NCI-H1105 treated with DMSO at 0.1 percent for 48 hours (cell line): ENCODE data around the gene GSTT4.
"Not testable (repeated sequence)": the region's sequence is repeated elsewhere in the genome, so short reads cannot be mapped to it uniquely, and the experiment has no call there.

Source experiments
- DNase-seq: peaks from one replicate; lab custom pipeline; 2025; lab: John Stamatoyannopoulos, UW

GSTT4 gene

DNA sequence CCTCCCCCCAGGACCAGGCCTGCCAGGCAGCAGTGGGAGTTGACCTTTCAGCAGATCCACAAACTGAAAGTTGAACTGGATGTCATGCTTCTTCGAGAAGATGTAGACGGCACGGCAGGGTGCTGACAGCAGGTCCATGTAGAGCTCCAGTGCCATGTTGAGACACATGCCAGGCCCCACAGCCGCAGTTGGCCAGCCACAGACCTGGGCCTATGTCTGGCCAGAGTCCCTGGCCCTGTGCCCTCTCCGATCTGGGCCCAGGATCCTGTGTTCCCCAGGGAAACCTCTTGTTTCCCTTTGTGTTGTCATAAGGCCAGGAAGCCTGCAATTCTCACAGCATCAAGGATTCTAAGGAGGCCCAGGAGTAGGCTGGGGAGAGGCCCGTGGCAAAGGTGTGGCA lies at the start of gene GSTT4:
Gene GSTT4 (minus strand): TSS at position 253 of the 400 bp plus-strand sequence. CDS start 97 bp downstream, at position 156.
- DNase-seq = no peak

DNA sequence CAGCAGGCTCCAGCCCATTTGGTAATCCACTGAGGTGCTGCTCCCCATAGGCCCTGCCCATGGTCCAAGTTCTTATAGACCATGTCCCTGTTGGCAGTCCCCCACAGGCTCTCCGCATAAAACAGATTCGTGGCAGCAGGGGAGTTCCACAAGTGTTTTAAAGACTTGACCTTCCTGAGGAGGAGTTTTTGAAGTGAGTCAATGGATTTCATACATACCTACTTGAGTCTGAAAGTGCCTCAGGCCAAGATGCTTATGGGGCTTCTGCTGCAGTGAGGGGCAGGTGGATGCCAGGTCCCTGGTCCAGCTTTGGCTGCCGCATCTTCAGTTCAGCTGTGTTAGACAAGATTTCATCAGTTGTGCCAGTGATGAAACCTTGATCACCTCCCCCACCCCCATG lies 49.1 kb upstream of the GSTT4 start:
- DNase-seq = no peak

DNA sequence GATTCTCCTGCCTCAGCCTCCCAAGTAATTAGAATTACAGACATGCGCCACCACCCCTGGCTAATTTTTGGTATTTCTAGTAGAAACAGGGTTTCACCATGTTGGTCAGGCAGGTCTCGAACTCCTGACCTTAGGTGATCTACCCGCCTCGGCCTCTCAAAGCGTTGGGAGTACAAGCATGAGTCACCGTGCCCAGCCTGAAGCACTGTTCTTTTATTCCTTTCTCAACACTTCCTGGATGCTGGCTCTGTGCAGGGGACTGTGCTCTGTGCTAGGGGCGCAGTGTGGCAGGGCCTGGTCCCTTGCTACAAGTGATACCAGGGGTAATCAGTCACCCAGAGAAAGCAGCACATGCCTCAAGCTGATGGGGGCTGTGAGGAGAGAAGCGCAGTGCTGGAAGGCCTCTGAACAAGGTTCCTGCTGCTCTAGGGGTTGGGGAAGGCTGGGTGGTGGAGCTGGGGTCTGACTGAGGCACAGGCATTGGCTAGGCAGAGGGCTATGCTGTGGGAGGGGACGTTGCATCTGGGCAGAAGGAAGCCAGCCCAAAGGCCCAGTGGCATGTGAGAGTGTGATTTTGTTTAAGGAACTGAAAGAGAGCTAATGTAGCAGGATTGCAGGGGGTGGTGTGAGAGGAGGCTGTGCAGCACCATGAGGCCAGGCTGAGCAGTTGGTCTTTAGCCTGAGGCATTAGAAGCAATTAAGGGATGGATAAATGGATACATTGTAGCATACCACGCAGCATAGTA lies 48.4 kb upstream of the GSTT4 start:
- DNase-seq = no peak

DNA sequence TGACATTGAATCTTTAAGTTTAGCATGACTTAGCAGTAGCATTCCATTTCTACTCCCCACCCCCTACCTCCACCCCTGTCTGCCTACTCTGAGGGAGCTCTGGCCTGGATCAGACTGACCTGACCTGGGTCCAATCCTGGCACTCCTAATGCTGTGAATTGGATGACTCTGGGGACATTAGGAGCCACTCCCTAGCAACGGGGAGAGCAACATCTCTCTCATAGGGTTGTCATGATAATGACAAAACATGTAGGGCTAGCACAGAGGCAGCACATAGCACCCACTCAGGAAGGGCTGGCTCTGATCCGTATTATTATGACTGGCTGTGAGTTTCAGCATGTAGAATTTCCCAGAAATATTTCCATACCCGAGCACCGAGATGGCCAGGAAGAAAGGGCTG lies 46.3 kb upstream of the GSTT4 start:
- no peak for DNase-seq

DNA sequence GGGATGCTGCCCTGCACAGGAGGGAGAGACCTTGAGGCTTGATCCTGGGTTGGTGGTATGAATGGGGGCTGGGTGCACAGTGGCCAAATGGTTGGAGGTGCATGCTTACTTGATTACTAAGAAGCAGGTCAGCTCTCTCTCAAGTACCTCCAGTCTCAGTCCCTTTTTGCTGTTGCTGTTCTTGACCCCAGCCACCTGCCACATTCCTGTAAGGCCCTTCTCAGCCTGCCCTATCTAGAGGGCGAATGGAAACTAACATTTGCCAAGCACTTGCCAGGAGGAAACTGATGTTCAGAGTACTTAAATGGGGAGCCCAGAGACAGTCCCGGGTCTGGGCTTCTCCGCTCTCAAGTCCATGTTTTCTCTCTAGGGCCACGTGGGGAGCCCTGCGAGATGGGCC lies 45.8 kb upstream of the GSTT4 start:
- DNase-seq = no peak

DNA sequence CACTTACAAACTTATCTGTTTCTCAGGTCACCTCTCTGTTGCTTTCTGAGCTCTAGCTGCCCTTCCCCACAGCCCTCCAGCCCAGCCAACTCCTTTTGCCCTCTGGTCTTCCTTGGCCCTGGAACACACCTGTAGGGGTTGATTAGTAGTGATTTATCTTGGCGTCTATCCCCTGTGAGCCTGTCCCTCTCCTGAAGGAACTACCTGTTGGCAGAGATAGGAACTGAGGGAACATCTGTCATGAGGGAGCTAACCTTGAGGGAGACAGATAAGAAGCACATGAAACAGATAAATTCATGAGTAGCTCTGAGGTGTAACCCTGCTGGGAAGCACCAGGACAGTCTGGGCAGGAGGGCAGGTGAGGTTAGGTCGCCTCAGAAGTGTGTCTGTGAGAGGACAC lies 44.7 kb upstream of the GSTT4 start:
- no peak for DNase-seq

DNA sequence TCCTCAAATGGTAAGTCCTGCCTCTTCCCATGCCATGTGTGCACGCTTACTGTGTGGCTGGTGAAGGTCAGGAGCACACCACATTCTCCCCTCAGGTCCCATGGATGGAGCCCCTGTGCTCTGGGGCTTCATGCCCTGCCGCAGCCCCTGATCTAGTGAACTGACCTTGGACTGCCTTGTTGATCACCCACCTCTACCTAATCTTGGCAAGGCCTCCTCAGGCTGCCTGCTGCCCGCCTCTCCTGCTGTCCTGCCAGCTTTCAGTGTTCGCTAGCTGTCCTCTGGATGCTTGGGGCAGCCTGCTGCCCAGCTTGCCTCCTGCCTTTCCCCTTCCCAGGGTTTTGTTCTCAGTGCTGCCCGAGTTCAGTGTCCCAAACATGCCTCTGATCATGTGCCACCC lies 44.0 kb upstream of the GSTT4 start:
- DNase-seq = no peak

DNA sequence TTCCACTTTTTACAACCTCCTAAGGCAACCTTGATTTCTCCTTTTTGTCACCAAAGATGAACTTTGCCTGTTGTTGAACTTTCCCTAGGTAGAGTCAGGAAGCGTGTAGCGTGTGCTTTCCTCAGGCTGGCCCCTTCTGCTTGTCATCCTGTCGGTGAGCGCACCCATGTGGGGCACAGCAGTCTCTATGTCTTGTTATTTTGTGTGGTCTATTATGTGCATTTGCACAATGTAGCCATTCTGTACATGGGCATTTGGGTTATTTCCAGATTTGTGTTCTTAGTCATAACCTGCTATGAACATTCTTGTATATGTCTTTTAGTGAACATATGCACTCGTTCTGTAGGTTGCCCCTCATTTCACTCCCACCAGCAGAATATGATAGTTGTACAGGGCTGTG lies 40.8 kb upstream of the GSTT4 start:
- no peak for DNase-seq

DNA sequence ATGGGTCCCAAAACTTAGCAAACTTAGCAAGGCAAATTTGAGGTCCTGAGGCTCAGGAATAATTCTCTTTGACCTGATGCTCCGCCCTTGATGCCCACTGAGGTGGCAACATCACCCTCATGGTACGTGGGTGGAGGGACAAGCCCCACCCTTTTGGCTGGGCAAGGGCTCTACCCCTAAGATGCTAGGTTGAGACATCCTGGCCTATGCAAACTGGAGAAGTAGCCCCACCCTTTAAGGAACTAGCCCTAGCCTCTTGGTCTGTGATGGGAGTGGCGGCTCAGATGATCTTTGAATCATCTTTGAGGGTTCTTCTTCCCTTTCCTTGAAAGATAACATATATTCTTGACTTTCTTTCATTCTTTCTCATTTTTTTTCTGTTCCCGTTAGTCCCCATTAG lies 38.7 kb upstream of the GSTT4 start:
- no peak for DNase-seq

DNA sequence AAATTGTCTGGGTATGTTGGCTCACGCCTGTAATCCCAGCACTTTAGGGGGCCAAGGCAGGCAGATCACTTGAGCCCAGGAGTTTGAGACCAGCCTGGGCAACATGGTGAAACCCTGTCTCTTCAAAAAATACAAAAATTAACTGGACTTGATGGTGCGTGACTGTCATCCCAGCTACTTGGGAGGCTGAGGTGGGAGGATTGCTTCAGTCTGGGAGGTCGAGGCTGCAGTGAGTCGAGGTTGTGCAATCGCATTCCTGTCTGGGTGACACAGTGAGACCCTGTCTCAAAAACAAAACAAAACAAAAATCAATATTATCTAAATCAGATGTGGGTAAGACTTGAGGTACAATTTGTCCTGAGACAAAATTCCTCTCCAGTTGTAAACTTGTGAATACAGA lies 38.2 kb upstream of the GSTT4 start:
- DNase-seq = not testable (repeated sequence)

DNA sequence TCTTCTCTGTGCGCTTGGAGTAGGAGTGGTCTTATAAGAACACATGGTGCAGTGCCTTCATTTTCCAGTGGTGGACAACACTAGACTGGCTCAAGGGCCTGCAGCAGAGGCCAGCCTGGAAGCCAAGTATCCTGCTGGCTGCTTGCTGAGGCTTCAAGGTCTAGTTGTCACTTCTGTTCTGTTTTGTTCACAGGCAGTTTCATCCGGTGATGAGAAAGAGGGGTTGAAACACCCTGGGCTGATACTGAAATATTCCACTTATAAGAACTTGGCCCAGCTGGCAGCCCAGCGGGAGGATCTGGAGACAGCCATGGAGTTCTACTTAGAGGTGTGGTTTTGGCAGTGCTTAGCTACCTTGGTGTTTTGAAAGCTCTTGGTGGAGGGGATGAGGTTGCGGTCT lies 35.7 kb upstream of the GSTT4 start:
- no peak for DNase-seq

DNA sequence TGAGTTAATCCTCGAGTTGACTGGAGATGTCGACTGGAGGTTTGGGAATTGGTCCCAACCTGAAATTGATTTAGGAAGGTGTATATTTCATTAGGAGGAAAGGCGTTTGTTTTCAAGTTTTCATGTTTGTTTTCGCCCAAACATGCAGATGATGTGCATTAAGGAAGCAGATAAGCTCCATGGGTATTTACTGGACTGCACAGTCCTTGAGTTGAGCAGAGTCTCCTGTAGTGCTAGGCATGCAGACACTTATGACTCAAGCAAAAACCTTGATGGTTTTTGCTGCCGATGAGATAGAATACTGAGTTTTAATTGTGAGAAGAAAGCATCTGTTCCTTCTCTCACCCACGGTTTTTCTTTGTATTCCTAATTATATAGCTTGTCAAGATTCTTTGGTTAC lies 33.8 kb upstream of the GSTT4 start:
- no peak for DNase-seq

DNA sequence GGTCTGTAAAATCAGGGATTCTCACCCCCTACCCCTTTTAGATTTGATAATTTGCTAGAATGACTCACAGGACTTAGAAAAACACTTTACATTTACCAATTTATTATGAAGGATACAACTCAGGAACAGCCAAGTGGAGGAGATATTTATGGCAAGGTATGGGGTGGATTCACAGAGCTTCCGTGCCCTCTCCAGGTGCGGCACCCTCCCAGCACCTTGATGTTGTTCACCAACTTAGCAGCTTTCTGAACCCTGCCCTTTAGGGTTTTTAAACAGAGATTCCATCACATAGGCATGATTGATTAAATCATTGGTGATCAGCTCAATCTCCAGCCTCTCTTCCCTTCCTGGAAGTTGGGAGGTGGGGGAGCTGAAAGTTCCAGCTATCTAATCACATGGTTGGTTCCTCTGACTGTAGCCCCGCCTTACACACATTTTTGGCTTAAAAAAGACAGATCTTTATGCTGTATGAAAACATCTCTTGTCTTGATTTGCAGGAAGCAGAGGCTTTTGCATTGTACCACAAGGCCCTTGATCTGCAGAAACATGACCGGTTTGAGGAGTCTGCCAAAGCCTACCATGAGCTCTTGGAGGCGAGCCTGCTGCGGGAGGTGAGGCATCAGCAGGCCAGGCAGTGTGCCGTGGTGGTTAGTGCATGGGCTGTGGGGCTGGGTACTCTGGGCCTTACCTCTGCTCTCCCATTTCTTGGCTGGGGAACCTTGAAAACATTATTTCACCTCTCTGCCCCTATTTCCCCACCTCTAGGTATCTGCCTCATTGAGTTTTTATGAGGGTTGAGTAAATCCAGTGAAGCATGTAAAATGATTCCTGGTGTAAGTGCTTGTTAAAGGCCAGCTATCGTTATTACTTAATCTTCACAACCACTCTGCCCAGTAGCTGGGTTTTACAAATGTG lies 32.9 kb upstream of the GSTT4 start:
- no peak for DNase-seq

DNA sequence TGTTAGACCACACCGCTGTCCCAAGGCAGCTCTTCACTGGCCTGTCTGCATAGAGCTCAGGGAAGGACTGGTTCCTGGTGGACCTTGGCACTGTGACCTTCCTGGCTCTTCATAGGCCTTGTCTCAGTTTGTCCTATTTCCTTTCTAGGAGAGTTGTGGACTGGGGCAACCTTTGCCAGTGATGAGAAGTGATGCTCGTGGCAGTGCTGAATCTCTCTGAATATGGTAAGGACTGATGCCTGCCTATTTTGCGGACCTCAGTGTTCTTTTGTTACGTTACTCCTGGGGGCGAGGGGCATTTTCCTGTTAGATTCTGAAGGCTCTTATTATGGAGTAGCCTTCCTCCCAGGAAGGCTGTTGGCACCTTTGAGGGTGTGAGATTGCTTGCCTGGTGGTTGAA lies 30.0 kb upstream of the GSTT4 start:
- DNase-seq = no peak

DNA sequence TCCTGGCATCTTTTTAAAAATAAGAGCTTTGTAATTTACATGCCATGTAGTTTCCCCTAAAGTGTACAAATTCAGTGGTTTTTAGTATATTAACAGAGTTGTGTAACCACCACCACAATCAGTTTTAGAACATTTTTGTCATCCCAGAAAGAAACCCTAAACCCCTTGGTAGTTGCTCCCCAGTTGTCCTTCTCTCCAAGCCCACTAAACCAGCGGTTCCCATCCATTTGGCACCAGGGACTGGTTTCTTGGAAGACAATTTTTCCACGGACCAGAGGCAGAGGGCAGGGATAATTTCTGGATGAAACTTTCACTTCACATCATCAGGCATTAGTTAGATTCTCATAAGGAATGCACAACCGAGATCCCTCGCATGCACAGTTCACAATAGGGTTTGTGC lies 28.5 kb upstream of the GSTT4 start:
- DNase-seq = no peak

DNA sequence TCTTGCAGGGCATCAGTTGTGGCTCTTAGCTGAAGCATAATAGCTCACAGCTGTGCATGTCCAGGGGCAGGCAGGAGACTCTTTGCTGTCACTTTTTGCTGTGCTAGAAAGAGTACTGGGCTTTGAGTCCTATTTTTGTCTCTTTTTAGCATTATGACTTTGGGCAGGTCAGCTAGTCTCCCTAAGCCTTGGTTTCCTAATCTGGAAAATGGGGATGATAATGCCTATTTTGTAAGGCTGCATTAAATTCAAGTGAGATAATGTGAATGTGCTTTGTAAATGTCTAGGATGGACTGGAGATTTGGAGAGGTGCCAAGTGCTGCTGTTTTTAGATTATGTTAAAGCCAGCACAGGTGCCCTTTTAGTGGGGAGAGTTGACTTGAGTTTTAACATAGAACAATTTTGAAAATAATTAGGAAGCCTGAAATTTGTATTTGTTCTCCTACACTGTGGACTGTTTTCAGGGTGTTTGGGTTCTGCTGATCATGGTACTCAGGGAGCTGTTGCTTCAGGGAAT lies 25.0 kb upstream of the GSTT4 start:
- DNase-seq = no peak

DNA sequence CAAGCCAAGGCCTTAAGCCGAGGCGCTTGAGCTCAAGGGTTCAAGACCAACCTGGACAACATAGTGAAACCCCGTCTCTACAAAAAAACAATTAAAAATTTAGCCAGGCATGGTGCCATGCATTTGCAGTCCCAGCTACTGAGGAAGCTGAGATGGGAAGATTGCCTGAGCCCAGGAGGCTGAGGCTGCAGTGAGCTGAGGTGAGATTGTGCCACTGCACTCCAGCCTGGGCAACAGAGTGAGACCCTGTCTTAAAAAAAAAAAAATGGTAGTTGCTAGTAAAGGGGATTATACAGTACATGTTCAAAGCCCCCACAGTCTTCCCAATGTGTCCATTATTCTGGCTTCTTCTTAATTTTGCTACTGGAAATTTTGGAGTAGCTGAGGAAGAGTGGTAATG lies 24.1 kb upstream of the GSTT4 start:
- DNase-seq = no peak

DNA sequence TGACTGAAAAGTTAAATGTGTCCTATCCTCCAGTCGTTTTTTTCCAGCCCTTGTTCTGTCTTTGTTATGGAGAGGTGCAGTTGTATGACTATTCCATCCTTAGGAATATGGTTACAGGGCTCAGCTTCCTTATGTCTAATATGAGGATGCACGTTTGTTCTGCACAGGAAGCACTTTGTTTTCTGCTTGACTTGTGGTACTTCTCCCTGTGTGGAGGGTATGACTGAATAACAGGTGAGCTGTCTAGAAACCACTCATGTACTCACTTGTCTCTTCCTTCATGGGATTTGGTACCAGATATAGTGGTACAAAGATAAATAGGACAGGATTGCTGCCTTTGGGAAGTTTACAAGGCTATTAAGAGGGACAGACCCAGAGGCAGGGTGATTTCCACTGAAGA lies 23.3 kb upstream of the GSTT4 start:
- no peak for DNase-seq

DNA sequence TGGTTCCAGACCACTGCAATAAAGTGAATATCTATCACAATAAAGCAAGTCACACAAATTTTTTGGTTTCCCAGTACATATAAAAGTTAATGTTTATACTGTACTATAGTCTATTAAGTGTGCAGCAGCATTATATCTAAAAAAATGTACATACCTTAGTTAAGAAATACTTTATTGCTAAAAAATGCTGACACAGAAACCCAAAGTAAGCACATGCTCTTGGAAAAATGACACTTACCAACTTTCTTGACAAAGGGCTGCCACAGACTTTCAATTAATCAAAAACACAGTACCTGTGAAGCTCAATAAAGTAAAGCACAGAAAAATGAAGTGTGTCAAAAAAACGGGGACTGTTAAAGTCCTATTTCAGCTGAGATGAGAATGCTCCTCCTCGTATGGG lies 22.7 kb upstream of the GSTT4 start:
- no peak for DNase-seq

DNA sequence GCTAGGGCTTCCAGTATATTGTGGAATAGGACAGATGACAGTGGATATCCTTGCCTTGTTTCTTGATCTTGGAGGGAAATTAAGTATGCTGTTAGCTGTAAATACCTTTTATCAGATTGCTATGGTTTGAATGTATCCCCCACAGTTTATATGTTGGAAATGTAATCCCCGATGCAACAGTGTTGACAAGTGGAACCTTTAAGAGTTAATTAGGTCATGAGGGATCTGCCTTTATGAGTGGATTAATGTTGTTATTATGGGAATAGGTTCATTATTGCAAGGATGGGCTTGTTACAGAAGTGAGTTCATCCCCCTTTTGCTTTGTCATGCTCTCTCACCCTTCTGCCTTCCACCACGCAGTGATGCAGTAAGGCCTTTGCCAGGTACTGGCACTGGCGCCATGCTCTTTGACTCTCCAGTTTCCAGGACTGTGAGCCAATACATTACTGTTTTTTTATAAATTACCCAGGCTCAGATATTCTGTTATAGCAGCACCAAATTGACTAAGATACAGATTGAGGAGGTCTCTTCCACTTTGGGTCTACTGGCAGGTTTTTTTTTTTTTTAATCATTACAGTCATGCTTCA lies 22.2 kb upstream of the GSTT4 start:
- no peak for DNase-seq

DNA sequence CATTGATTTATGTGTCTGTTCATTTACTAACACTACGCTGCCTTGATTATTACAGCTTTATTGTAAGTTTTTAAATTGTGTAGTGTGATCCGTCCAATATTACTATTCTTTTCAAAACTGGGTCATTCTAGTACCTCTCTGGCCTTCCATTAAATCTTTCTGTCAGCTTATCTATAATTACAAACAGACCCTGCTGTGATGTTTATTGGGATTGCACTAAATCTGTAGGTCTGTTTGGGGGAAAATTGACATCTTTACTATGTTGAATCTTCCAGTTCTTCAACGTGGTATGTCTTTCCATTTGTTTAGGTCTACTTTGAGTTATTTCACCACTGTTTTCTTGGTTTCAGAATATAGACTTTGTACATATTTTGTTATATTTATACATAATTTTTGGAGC lies 21.5 kb upstream of the GSTT4 start:
- no peak for DNase-seq

DNA sequence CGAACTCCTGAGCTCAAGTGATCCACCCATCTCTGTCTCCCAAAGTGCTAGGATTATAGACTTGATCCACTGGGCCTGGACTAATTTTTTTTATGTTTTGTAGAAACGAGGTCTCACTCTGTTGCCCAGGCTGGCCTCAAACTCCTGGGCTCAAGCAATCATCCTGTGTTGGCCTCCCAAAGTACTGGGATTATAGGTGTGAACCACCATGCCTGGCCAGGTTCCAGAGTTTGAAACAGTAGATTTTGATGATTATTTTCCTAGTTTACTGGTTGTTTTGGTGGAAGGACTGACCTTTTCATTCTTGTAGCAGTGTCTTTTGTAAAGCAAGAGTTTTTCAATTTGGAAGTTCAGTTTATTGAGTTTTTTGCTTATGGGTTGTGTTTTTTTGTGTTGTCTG lies 20.8 kb upstream of the GSTT4 start:
- DNase-seq = no peak

DNA sequence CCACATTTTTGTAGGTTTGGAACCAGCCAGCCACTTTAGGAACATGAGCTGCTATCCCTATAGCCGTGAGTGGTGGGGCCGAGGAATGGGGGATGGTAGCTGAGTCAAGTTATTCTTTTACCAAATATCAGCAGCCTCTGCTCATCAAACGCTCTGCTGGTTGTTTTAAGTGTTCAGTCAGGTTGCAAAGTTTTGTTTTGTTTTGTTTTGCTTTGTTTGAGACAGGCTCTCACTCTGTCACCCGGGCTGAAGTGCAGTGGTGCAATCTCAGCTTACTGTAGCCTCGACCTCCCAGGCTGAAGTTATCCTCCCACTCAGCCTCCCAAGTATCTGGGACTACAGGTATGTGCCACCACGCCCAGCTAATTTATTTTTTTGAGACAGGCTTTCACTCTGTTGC lies 20.2 kb upstream of the GSTT4 start:
- no peak for DNase-seq
